ENCODE results near the gene RAI1. TPM values are rescaled to one million over a fixed set of nuclear protein-coding genes. Genes with fewer than 3 reads are reported as not detected.

Gene RAI1
- total and polyA plus RNA-seq, 2 of the 13 experiments (the other 11 are each of a cell fraction or from before 2014, with no cell fraction given), result 3.4 to 5.2 TPM

DNA sequence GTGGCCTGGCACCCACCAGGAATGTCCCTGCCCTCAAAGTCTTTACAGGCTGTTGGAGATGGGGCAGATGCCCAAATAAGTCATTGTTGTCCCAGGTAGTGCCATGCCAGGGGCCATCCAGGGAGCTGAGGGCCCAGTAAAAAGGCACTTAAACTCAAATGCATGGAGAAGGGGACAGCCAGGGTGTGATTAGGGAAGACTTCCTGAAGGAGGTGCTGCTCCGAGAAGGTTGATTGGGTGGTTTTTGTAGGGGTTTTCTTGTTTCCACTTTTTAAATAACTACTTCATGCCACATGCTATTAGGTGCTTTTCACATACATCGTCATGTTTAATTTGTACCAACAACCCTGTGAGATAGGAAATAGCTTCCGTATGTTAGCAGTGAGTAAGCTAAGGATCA, 66.9 kb downstream of the RAI1 start:
- Histone ChIP-seq H3K4me1 (ENCODE audit: insufficient read depth, low read length) (peaks cover 22% of the 10 kb centered on the region), H3K79me2 (ENCODE audit: insufficient read depth, low read length) (peaks cover 13% of the 10 kb centered on the region), H3K36me3 (replicated peaks in 1 of 2; ENCODE audit: control insufficient read depth in 1 of 2, insufficient read depth in 2 of 2, low read length in 2 of 2) (peaks cover 1 to 7% of the 10 kb centered on the region in 2 experiments; a peak in 3 of 5 replicates), H3K9ac (ENCODE audit: insufficient read depth, low read depth, low read length) (no peak overlapping the region), H3K4me2 (ENCODE audit: low read depth, low read length) (no peak overlapping the region), H4K20me1 (ENCODE audit: insufficient read depth, low read length) (peaks cover 29% of the 10 kb centered on the region; the same call in 1 of the 2 replicates), H3K27ac (ENCODE audit: extremely low read length, insufficient read depth, low read length) (no peak overlapping the region), H2AFZ (ENCODE audit: low read length) (no peak overlapping the region), H3K4me3 (replicated peaks in 1 of 3; ENCODE audit: insufficient read depth in 1 of 3, low read depth in 2 of 3, low read length in 3 of 3) (no peak overlapping the region), H3K27me3 (ENCODE audit: control insufficient read depth in 1 of 2, insufficient read depth in 2 of 2, low read length in 2 of 2) (no peaks in the 10 kb centered on the region), H3K9me3 (ENCODE audit: low read length) (no peaks in the 10 kb centered on the region)
- CTCF ChIA-PET (ENCODE audit: low intra/inter-chr PET ratio, low total read pairs), result no interaction called here
- DNase-seq (ENCODE audit: low spot score) (no peak), ATAC-seq (no peak), FAIRE-seq (no peak)
- POLR2A ChIA-PET, result no interaction called here
- TF ChIP-seq SAFB2 (CRISPR knock-in tag; IDR thresholded peaks at IDR 0.05; ENCODE audit: borderline replicate concordance, low read depth), result no peak
- TF ChIP-seq XRCC5 (optimal IDR thresholded peaks at IDR 0.05; ENCODE audit: low read length), result no peak
- no peak for TF ChIP-seq CEBPG (CRISPR knock-in tag; IDR thresholded peaks at IDR 0.05)
- no peak for TF ChIP-seq GTF2F1 (IDR thresholded peaks at IDR 0.05; ENCODE audit: low read length)
- no peak for TF ChIP-seq ZNF256 (CRISPR knock-in tag; conservative IDR thresholded peaks at IDR 0.05)
- TF ChIP-seq, protein P1, sequence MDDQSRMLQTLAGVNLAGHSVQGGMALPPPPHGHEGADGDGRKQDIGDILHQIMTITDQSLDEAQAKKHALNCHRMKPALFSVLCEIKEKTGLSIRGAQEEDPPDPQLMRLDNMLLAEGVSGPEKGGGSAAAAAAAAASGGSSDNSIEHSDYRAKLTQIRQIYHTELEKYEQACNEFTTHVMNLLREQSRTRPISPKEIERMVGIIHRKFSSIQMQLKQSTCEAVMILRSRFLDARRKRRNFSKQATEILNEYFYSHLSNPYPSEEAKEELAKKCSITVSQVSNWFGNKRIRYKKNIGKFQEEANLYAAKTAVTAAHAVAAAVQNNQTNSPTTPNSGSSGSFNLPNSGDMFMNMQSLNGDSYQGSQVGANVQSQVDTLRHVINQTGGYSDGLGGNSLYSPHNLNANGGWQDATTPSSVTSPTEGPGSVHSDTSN (CRISPR knock-in tag; IDR thresholded peaks at IDR 0.05; ENCODE audit: borderline replicate concordance), result no peak
- no peak for TF ChIP-seq STAT5B (CRISPR knock-in tag; IDR thresholded peaks at IDR 0.05)
- TF ChIP-seq HNF4G (IDR thresholded peaks at IDR 0.05; ENCODE audit: borderline replicate concordance, low read depth, low read length), result no peak
- TF ChIP-seq HNF4G (CRISPR knock-in tag; IDR thresholded peaks at IDR 0.05; ENCODE audit: borderline replicate concordance, low read depth), result no peak
- no peak for TF ChIP-seq PLRG1 (conservative IDR thresholded peaks at IDR 0.05)
- no peak for TF ChIP-seq NFE2L2 (IDR thresholded peaks at IDR 0.05; ENCODE audit: low read length)
- no peak for TF ChIP-seq CBFB (CRISPR knock-in tag; IDR thresholded peaks at IDR 0.05)
- no peak for TF ChIP-seq PHF20 (CRISPR knock-in tag; IDR thresholded peaks at IDR 0.05)
- no peak for TF ChIP-seq TOPORS (CRISPR knock-in tag; IDR thresholded peaks at IDR 0.05)
- TF ChIP-seq ZBTB42 (CRISPR knock-in tag; IDR thresholded peaks at IDR 0.05), result no peak
- in situ Hi-C loops (cut with HindIII; ENCODE audit: extremely low pct_ligation_motif_present, low pct_unique_long_range_greater_than_20kb), result no loop called here
- WGBS (ENCODE audit: low lambda C conversion rate), result 100% methylated on average over 3 of the region's 3 CpGs
- no TSS peak for BruUV-seq (replicated peaks)
- intact Hi-C loops (cut with micrococcal nuclease; ENCODE audit: unreplicated experiment), result no loop called here

Data from HepG2 (cell line).